Measurements from ENCODE around the gene RBM47. TPM values are rescaled to one million over a fixed set of nuclear protein-coding genes. Genes with fewer than 3 reads are reported as not detected.
"Not testable (repeated sequence)": the region's sequence is repeated elsewhere in the genome, so short reads cannot be mapped to it uniquely, and the experiment has no call there.

Gene RBM47
- total RNA-seq, 1 experiment from 2014 or later: 0.28 TPM

GRCh38 chr4:40448875-40449274, 180.8 kb downstream of the RBM47 start:
- Histone ChIP-seq H3K9me3 (ENCODE audit: low read depth, low read length, poor library complexity, severe bottlenecking) (no peaks in the 10 kb centered on the region), H3K4me3 (ENCODE audit: low read depth, low read length, poor library complexity, severe bottlenecking) (no peak overlapping the region), H3K4me1 (ENCODE audit: insufficient read depth, low read length, poor library complexity, severe bottlenecking) (no peaks in the 10 kb centered on the region), H3K36me3 (ENCODE audit: insufficient read depth, low read length, poor library complexity, severe bottlenecking) (no peaks in the 10 kb centered on the region), H3K27me3 (replicated peaks; ENCODE audit: insufficient read depth, low read depth, low read length, poor library complexity) (no peaks in the 10 kb centered on the region), H3K27ac (ENCODE audit: low read depth, low read length, poor library complexity, severe bottlenecking) (no peak overlapping the region)
- DNase-seq (ENCODE audit: low spot score): no peak
- intact Hi-C loops (cut with micrococcal nuclease; ENCODE audit: unreplicated experiment): no loop called here
- TF ChIP-seq EZH2 (IDR thresholded peaks at IDR 0.05; ENCODE audit: borderline replicate concordance, low read depth, low read length, poor library complexity, severe bottlenecking) (no peak), CTCF (conservative IDR thresholded peaks at IDR 0.05; ENCODE audit: low read depth, low read length) (no peak)
- no TSS peak for BruUV-seq (replicated peaks)
- POLR2A ChIA-PET (ENCODE audit: low non-redundant PET): no interaction called here
- CTCF ChIA-PET: no interaction called here

- H3K27ac ChIP-seq (ENCODE audit: low read depth, low read length, poor library complexity, severe bottlenecking): no peak overlapping the region
- H3K27me3 ChIP-seq (replicated peaks; ENCODE audit: insufficient read depth, low read depth, low read length, poor library complexity): no peaks in the 10 kb centered on the region
- DNase-seq (ENCODE audit: low spot score): no peak
- no TSS peak for BruUV-seq (replicated peaks)
- POLR2A ChIA-PET (ENCODE audit: low non-redundant PET): no interaction called here
- H3K4me1 ChIP-seq (ENCODE audit: insufficient read depth, low read length, poor library complexity, severe bottlenecking): no peaks in the 10 kb centered on the region
- intact Hi-C loops (cut with micrococcal nuclease; ENCODE audit: unreplicated experiment): no loop called here
- CTCF ChIA-PET: no interaction called here
- H3K4me3 ChIP-seq (ENCODE audit: low read depth, low read length, poor library complexity, severe bottlenecking): no peak overlapping the region
- no peaks in the 10 kb centered on the region for H3K36me3 ChIP-seq (ENCODE audit: insufficient read depth, low read length, poor library complexity, severe bottlenecking)
- TF ChIP-seq EZH2 (IDR thresholded peaks at IDR 0.05; ENCODE audit: borderline replicate concordance, low read depth, low read length, poor library complexity, severe bottlenecking) (no peak), CTCF (conservative IDR thresholded peaks at IDR 0.05; ENCODE audit: low read depth, low read length) (no peak)
- H3K9me3 ChIP-seq (ENCODE audit: low read depth, low read length, poor library complexity, severe bottlenecking): no peaks in the 10 kb centered on the region
These were observed 182.8 kb downstream of the RBM47 start for GRCh38 chr4:40446839-40447238.

GRCh38 chr4:40446261-40446750, 183.4 kb downstream of the RBM47 start:
- POLR2A ChIA-PET (ENCODE audit: low non-redundant PET); H3K27ac ChIP-seq (ENCODE audit: low read depth, low read length, poor library complexity, severe bottlenecking); DNase-seq (ENCODE audit: low spot score); H3K9me3 ChIP-seq (ENCODE audit: low read depth, low read length, poor library complexity, severe bottlenecking); H3K36me3 ChIP-seq (ENCODE audit: insufficient read depth, low read length, poor library complexity, severe bottlenecking); H3K27me3 ChIP-seq (replicated peaks; ENCODE audit: insufficient read depth, low read depth, low read length, poor library complexity); BruUV-seq (replicated peaks); H3K4me1 ChIP-seq (ENCODE audit: insufficient read depth, low read length, poor library complexity, severe bottlenecking); intact Hi-C loops (cut with micrococcal nuclease; ENCODE audit: unreplicated experiment); H3K4me3 ChIP-seq (ENCODE audit: low read depth, low read length, poor library complexity, severe bottlenecking); CTCF ChIA-PET: not testable (repeated sequence)

GRCh38 chr4:40445671-40446070, 184.0 kb downstream of the RBM47 start:
- DNase-seq (ENCODE audit: low spot score): no peak
- ChIA-PET CTCF (no interaction called here), POLR2A (ENCODE audit: low non-redundant PET) (no interaction called here)
- H3K4me3 ChIP-seq (ENCODE audit: low read depth, low read length, poor library complexity, severe bottlenecking): no peak overlapping the region
- no peaks in the 10 kb centered on the region for H3K4me1 ChIP-seq (ENCODE audit: insufficient read depth, low read length, poor library complexity, severe bottlenecking)
- BruUV-seq (replicated peaks): no TSS peak
- no peaks in the 10 kb centered on the region for H3K9me3 ChIP-seq (ENCODE audit: low read depth, low read length, poor library complexity, severe bottlenecking)
- no peaks in the 10 kb centered on the region for H3K36me3 ChIP-seq (ENCODE audit: insufficient read depth, low read length, poor library complexity, severe bottlenecking)
- intact Hi-C loops (cut with micrococcal nuclease; ENCODE audit: unreplicated experiment): no loop called here
- TF ChIP-seq EZH2 (IDR thresholded peaks at IDR 0.05; ENCODE audit: borderline replicate concordance, low read depth, low read length, poor library complexity, severe bottlenecking): no peak
- no peak for TF ChIP-seq CTCF (conservative IDR thresholded peaks at IDR 0.05; ENCODE audit: low read depth, low read length)
- H3K27ac ChIP-seq (ENCODE audit: low read depth, low read length, poor library complexity, severe bottlenecking): no peak overlapping the region
- no peaks in the 10 kb centered on the region for H3K27me3 ChIP-seq (replicated peaks; ENCODE audit: insufficient read depth, low read depth, low read length, poor library complexity)
